Measurements from ENCODE around the gene HEATR5A.

- TF ChIP-seq RNF2 (IDR thresholded peaks at IDR 0.05) (no peak), POLR2A (conservative IDR thresholded peaks at IDR 0.05) (no peak), PHF20 (IDR thresholded peaks at IDR 0.05; ENCODE audit: partially characterized antibody) (no peak), CTCF (IDR thresholded peaks at IDR 0.05 in 2 of 3, conservative IDR thresholded peaks at IDR 0.05 in 1 of 3; ENCODE audit: insufficient read depth in 2 of 3, low read depth in 1 of 3, low read length in 3 of 3) (no peak), ESRRA (IDR thresholded peaks at IDR 0.05; ENCODE audit: borderline replicate concordance, low read depth) (no peak), TAF1 (IDR thresholded peaks at IDR 0.05; ENCODE audit: control insufficient read depth, extremely low read depth, insufficient read depth, low read length, severe bottlenecking) (no peak), UBTF (IDR thresholded peaks at IDR 0.05; ENCODE audit: borderline replicate concordance in 1 of 2, low read depth in 2 of 2, low read length in 2 of 2) (no peak), USF2 (CRISPR knock-in tag; IDR thresholded peaks at IDR 0.05) (no peak), HDAC6 (IDR thresholded peaks at IDR 0.05; ENCODE audit: low read depth, low read length) (no peak)
These were observed 48.7 kb downstream of the HEATR5A start for GRCh38 chr14:31371646-31372045.
